IMR-90 (cell line): Measurements from ENCODE around the gene NAT14. TPM values are rescaled to one million over a fixed set of nuclear protein-coding genes. Genes with fewer than 3 reads are reported as not detected.

ENCODE experiments used
- ATAC-seq: fragments of 200-7000 bp; cut with Tn5 transposase; 2 replicates; pipeline ENCODE4 v1.9.1; 2020; ENCODE audit warnings: low read depth, mild to moderate bottlenecking, moderate library complexity
- BruUV-seq: library from RNA; stranded (reverse); fragments of 400-500 nt; replicated peaks from 2 replicates; lab custom pipeline; 2021; lab: Mats Ljungman, UMichigan
- CTCF ChIA-PET: fragments of 300-600 bp; formaldehyde crosslinking; extraction: SDS; loops from one replicate; lab custom pipeline; 2021; ENCODE audit warnings: antibody characterized with exemption; lab: Yijun Ruan, JAX
- POLR2A ChIA-PET: fragments of 300-600 bp; sonication (Branson Sonifier 250); formaldehyde crosslinking; loops from one replicate; lab custom pipeline; 2022; ENCODE audit warnings: antibody characterized with exemption; ENCODE audit not compliant: unreplicated experiment; lab: Charles Lee
- DNase-seq: peaks from one replicate; pipeline ENCODE4 v3.0.0; 2013
- H2AFZ ChIP-seq: replicated peaks from 2 replicates; pipeline ENCODE3; 2013; ENCODE audit warnings: low read length, mild to moderate bottlenecking; ENCODE audit not compliant: poor library complexity
- H2AK5ac ChIP-seq: 2 replicates; pipeline ENCODE4 v1.6.1; 2013; ENCODE audit warnings: low read depth, low read length, inconsistent platforms
- H2AK9ac ChIP-seq: replicated peaks from 2 replicates; pipeline ENCODE3; 2013; ENCODE audit warnings: mild to moderate bottlenecking, low read depth, low read length, moderate library complexity; ENCODE audit not compliant: poor library complexity
- H2BK120ac ChIP-seq: 2 replicates; pipeline ENCODE4 v1.6.1; 2013; ENCODE audit warnings: low read depth, low read length, inconsistent platforms
- H2BK15ac ChIP-seq: 3 replicates; pipeline ENCODE4 v1.6.1; 2013; ENCODE audit warnings: low read depth, low read length, inconsistent platforms
- H2BK20ac ChIP-seq: 2 replicates; pipeline ENCODE4 v1.6.1; 2013; ENCODE audit warnings: low read depth, mild to moderate bottlenecking, inconsistent platforms, low read length, moderate library complexity
- H2BK5ac ChIP-seq: 2 replicates; pipeline ENCODE4 v1.6.1; 2013; ENCODE audit warnings: mild to moderate bottlenecking, low read depth, low read length, inconsistent platforms; ENCODE audit not compliant: poor library complexity, severe bottlenecking
- H3K14ac ChIP-seq: replicated peaks from 2 replicates; pipeline ENCODE4 v1.6.1; 2013; ENCODE audit warnings: low read depth, low read length, inconsistent platforms
- H3K18ac ChIP-seq: 2 replicates; pipeline ENCODE4 v1.6.1; 2013; ENCODE audit warnings: low read depth, low read length, control low read depth
- H3K23ac ChIP-seq: 2 replicates; pipeline ENCODE4 v1.6.1; 2013; ENCODE audit warnings: low read depth, low read length, inconsistent platforms
- H3K27ac ChIP-seq: 2 replicates; pipeline ENCODE4 v1.5.1; 2013; ENCODE audit warnings: mild to moderate bottlenecking, control low read depth, low read length; ENCODE audit not compliant: insufficient read depth
- H3K27me3 ChIP-seq: 2 replicates; pipeline ENCODE4 v1.6.1; 2013; ENCODE audit warnings: low read length; ENCODE audit not compliant: control insufficient read depth, insufficient read depth
- H3K36me3 ChIP-seq: 2 replicates; pipeline ENCODE4 v1.6.1; 2013; ENCODE audit warnings: low read length, mixed read lengths; ENCODE audit not compliant: control insufficient read depth, insufficient read depth
- H3K4ac ChIP-seq: 2 replicates; pipeline ENCODE4 v1.6.1; 2013; ENCODE audit warnings: low read depth, low read length, inconsistent platforms
- H3K4me1 ChIP-seq: 2 replicates; pipeline ENCODE4 v1.6.1; 2013; ENCODE audit warnings: low read length, mixed read lengths; ENCODE audit not compliant: control insufficient read depth, insufficient read depth
- H3K4me2 ChIP-seq: 2 replicates; pipeline ENCODE4 v1.6.1; 2013; ENCODE audit warnings: low read depth, mild to moderate bottlenecking, control low read depth, low read length, moderate library complexity
- H3K4me3 ChIP-seq: 2 replicates; pipeline ENCODE4 v1.5.1; 2013; ENCODE audit warnings: low read depth, mild to moderate bottlenecking, control low read depth, low read length, moderate library complexity; ENCODE audit not compliant: insufficient read depth
- H3K56ac ChIP-seq: 2 replicates; pipeline ENCODE4 v1.6.1; 2013; ENCODE audit warnings: low read length, inconsistent platforms; ENCODE audit not compliant: insufficient read depth; ENCODE audit errors: extremely low read depth
- H3K79me1 ChIP-seq, 2 experiments: 2 replicates each; pipeline ENCODE4 v1.6.1; 2013; ENCODE audit warnings: low read length in 2 of 2, inconsistent platforms in 1 of 2, low read depth in 1 of 2
- H3K9ac ChIP-seq: 2 replicates; pipeline ENCODE4 v1.6.1; 2013; ENCODE audit warnings: low read depth, low read length, control low read depth
- H3K9me1 ChIP-seq: 2 replicates; pipeline ENCODE4 v1.6.1; 2013; ENCODE audit warnings: low read length, inconsistent platforms; ENCODE audit not compliant: insufficient read depth
- H3K9me3 ChIP-seq: 2 replicates; pipeline ENCODE4 v1.6.1; 2013; ENCODE audit warnings: low read length; ENCODE audit not compliant: control insufficient read depth, insufficient read depth
- H4K20me1 ChIP-seq: 2 replicates; pipeline ENCODE4 v1.6.1; 2013; ENCODE audit warnings: low read length, inconsistent platforms; ENCODE audit not compliant: insufficient read depth
- H4K5ac ChIP-seq: 2 replicates; pipeline ENCODE4 v1.6.1; 2013; ENCODE audit warnings: mild to moderate bottlenecking, low read depth, low read length, control low read depth
- H4K8ac ChIP-seq, 2 experiments: 2 replicates each; pipeline ENCODE4 v1.6.1; 2013; ENCODE audit warnings: low read depth in 2 of 2, low read length in 2 of 2, control low read depth in 1 of 2, inconsistent platforms in 1 of 2
- H4K91ac ChIP-seq: 2 replicates; pipeline ENCODE4 v1.6.1; 2013; ENCODE audit warnings: low read depth, low read length, inconsistent platforms; ENCODE audit not compliant: insufficient read depth
- BHLHE40 ChIP-seq: fragments of 150-350 bp; IDR thresholded peaks from 2 replicates; pipeline ENCODE4 v1.6.1; 2016; ENCODE audit warnings: mild to moderate bottlenecking, low read depth, low read length
- FOS ChIP-seq: fragments of 150-350 bp; IDR thresholded peaks from 2 replicates; pipeline ENCODE4 v1.6.1; 2016; ENCODE audit warnings: low read depth, low read length
- MAFK ChIP-seq: IDR thresholded peaks from 2 replicates; pipeline ENCODE4 v1.6.1; 2012; ENCODE audit warnings: low read depth, low read length, improper control_type of control experiment
- MAZ ChIP-seq: IDR thresholded peaks from 2 replicates; pipeline ENCODE4 v1.6.1; 2012; ENCODE audit warnings: low read depth, mild to moderate bottlenecking, low read length, improper control_type of control experiment, moderate library complexity, borderline replicate concordance
- MXI1 ChIP-seq: IDR thresholded peaks from 2 replicates; pipeline ENCODE4 v1.6.1; 2012; ENCODE audit warnings: low read depth, mild to moderate bottlenecking, low read length, moderate library complexity, borderline replicate concordance
- NFE2L2 ChIP-seq: fragments of 150-350 bp; IDR thresholded peaks from 2 replicates; pipeline ENCODE4 v1.6.1; 2016; ENCODE audit warnings: low read depth, mild to moderate bottlenecking, low read length
- RAD21 ChIP-seq: IDR thresholded peaks from 2 replicates; pipeline ENCODE4 v1.6.1; 2012; ENCODE audit warnings: low read length, improper control_type of control experiment
- RCOR1 ChIP-seq: IDR thresholded peaks from 2 replicates; pipeline ENCODE4 v1.6.1; 2012; ENCODE audit warnings: mild to moderate bottlenecking, low read length, improper control_type of control experiment; ENCODE audit not compliant: insufficient replicate concordance
- RFX5 ChIP-seq: IDR thresholded peaks from 2 replicates; pipeline ENCODE4 v1.8.0; 2012; ENCODE audit warnings: low read depth, mild to moderate bottlenecking, low read length, moderate library complexity
- SMC3 ChIP-seq: fragments of 150-350 bp; IDR thresholded peaks from 2 replicates; pipeline ENCODE4 v1.6.1; 2016; ENCODE audit warnings: low read depth, mild to moderate bottlenecking, antibody characterized with exemption, low read length, moderate library complexity
- WGBS, 2 experiments: methylation state at CpG; one replicate each; pipeline versions ENCODE4 v1.1.5 to v1.1.7; 2013; ENCODE audit warnings: missing lambda C conversion rate in 2 of 2; ENCODE audit not compliant: insufficient read length in 1 of 2; ENCODE audit errors: extremely low coverage in 2 of 2; 5-methylcytosine and 5-hydroxymethylcytosine counted together
- dilution Hi-C: fragments of 300-500 bp; cut with HindIII; formaldehyde crosslinking; loops from one replicate; pipeline ENCODE4 v1.14.3; 2018; ENCODE audit warnings: low sequenced_read_pairs; ENCODE audit not compliant: unreplicated experiment
- in situ Hi-C: fragments of 300-500 bp; cut with MboI; formaldehyde crosslinking; loops from 3 replicates; pipeline ENCODE4 v1.14.3; 2019; ENCODE audit warnings: low sequenced_read_pairs, inconsistent platforms, mixed read lengths
- intact Hi-C: fragments of 100-400 bp; cut with micrococcal nuclease; formaldehyde crosslinking; loops from 2 replicates; pipeline ENCODE4 v1.10.0; 2022
- polyA plus RNA-seq, 3 experiments: library from polyadenylated mRNA; depleted of rRNA; stranded (reverse); fragments of >200 nt; gene quantifications; 2 replicates each; pipeline ENCODE4 v1.2.3, GENCODE V29; 2012; ENCODE audit warnings: low replicate concordance in 1 of 3
- total RNA-seq: library from RNA; depleted of rRNA; stranded (reverse); fragments of >200 nt; gene quantifications from 2 replicates; pipeline ENCODE4 v1.2.3, GENCODE V29; 2012
- TF ChIP-seq, protein P1 (sequence below): conservative IDR thresholded peaks from 2 replicates; pipeline ENCODE4 v1.5.1; 2012; ENCODE audit warnings: mild to moderate bottlenecking, low read depth, low read length, improper control_type of control experiment
- TF ChIP-seq, protein P2 (sequence below): fragments of 150-350 bp; IDR thresholded peaks from 2 replicates; pipeline ENCODE4 v1.6.1; 2016; ENCODE audit warnings: low read depth, mild to moderate bottlenecking, low read length, moderate library complexity, borderline replicate concordance
- TF ChIP-seq, protein P3 (sequence below): fragments of 150-350 bp; IDR thresholded peaks from 2 replicates; pipeline ENCODE4 v1.6.1; 2017; ENCODE audit warnings: mild to moderate bottlenecking, antibody characterized with exemption, low read length, low read depth

NAT14 gene
- total and polyA plus RNA-seq, 2 of the 4 experiments (the other 2 are of a cell fraction) = 4.3 to 41.2 TPM

DNA sequence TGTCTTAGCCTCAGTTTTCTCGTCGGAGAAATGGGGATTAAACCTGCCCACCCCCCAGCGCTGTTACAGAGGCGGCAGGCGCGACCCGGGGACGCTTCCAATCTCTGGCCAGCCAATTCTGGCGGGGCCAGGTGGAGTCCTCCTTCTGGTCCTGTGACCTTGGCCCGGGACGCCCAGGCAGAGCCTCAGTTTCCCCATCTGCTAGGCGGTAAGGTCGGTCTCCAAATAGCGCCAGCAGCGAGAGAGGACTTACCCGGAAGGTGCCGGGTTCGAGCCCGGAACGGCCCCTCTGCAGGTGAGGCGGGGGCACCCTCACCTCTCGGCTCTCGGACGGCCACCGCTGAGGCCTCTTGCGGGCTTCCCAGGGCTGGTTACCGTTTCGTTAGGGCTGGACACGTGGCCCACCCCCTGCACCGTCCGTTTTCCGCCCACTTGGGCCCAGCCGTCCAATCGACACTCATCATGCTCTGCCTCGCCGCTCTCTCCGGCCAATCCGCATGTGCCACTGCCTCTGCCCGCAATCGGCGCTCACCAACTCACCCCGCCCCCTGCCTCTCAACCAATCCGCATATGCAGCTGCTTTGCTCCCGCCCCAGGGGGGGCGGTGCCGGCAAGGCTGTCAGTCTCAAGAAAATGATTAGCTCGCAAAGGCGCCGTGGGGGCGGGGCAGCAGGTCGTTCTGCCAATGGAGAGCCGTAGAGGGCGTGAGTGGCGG lies 23.6 kb upstream of the NAT14 start, which contains the start of gene ISOC2:
ISOC2 (minus strand) TSS at position 384 of the 715 bp plus-strand sequence. CDS start 5,156 bp downstream, outside the sequence.
- peak within 1 kb of the TSS; percentile 64; the same call in 1 of the 2 replicates for H3K56ac ChIP-seq
- no peaks in the 10 kb centered on the region for H3K9me3 ChIP-seq
- peak within 1 kb of the TSS; percentile 80 for H3K14ac ChIP-seq
- ChIA-PET CTCF (interaction anchor here (1.0 kb wide), 2 partner anchors 15 to 42 kb away, joined by 3 to 6 read pairs; partner anchors contain the start of gene ZNF628), POLR2A (no interaction called here)
- H3K36me3 ChIP-seq = no peaks in the 10 kb centered on the region
- H3K9ac ChIP-seq = peak within 1 kb of the TSS; percentile 62
- peak within 1 kb of the TSS; percentile 66 for H3K27ac ChIP-seq
- H3K9me1 ChIP-seq = 0 out of 2 replicates have a peak, but pooled peaks cover 4% of the 10 kb centered on the region
- H4K5ac ChIP-seq = peak within 1 kb of the TSS; percentile 80
- H3K18ac ChIP-seq = peak within 1 kb of the TSS; percentile 14
- H4K8ac ChIP-seq = peak within 1 kb of the TSS; percentile 96 to 98
- ATAC-seq (peak; percentile 95), DNase-seq (peak; percentile 100)
- peak within 1 kb of the TSS; percentile 94 for H2AFZ ChIP-seq
- no peak within 1 kb of the TSS for H2BK20ac ChIP-seq
- H3K27me3 ChIP-seq = no peaks in the 10 kb centered on the region
- H3K4me3 ChIP-seq = peak within 1 kb of the TSS; percentile 65
- peaks cover 3% of the 10 kb centered on the region; the same call in 1 of the 2 replicates for H3K4me1 ChIP-seq
- peaks cover 5 to 28% of the 10 kb centered on the region in 2 experiments; a peak in 3 of 4 replicates for H3K79me1 ChIP-seq
- peaks cover 10% of the 10 kb centered on the region; the same call in 1 of the 2 replicates for H4K20me1 ChIP-seq
- peak within 1 kb of the TSS; percentile 8; the same call in 1 of the 2 replicates for H2BK120ac ChIP-seq
- no peak within 1 kb of the TSS for H2BK15ac ChIP-seq
- peak within 1 kb of the TSS; percentile 91 for H3K4me2 ChIP-seq
- peak within 1 kb of the TSS; percentile 62 for H2AK5ac ChIP-seq
- peak within 1 kb of the TSS; percentile 44 for H2BK5ac ChIP-seq
- BruUV-seq = no TSS peak
- in situ Hi-C loops = no loop called here
- peak within 1 kb of the TSS; percentile 71 for H4K91ac ChIP-seq
- 1% methylated on average over 33 of the region's 54 CpGs; no CpG with 5 or more reads in 1 of the 2 experiments for WGBS, 2 experiments
- intact Hi-C loops = loop anchor here (2.0 kb wide), 1 partner anchor 145 kb away; no protein-coding TSS in a partner anchor
- peak within 1 kb of the TSS; percentile 46 for H3K23ac ChIP-seq
- peak within 1 kb of the TSS; percentile 84 for H3K4ac ChIP-seq
- peak within 1 kb of the TSS; percentile 99 for H2AK9ac ChIP-seq
- dilution Hi-C loops = no loop called here
- TF ChIP-seq RFX5 = 0 out of 2 replicates have a peak, but pooled peaks have one; percentile 23
- no peak for TF ChIP-seq BHLHE40
- peak; percentile 59 for TF ChIP-seq RCOR1
- no peak for TF ChIP-seq RAD21
- TF ChIP-seq FOS = peak; percentile 35; the same call in 1 of the 2 replicates
- no peak for TF ChIP-seq SMC3
- TF ChIP-seq, protein P1, sequence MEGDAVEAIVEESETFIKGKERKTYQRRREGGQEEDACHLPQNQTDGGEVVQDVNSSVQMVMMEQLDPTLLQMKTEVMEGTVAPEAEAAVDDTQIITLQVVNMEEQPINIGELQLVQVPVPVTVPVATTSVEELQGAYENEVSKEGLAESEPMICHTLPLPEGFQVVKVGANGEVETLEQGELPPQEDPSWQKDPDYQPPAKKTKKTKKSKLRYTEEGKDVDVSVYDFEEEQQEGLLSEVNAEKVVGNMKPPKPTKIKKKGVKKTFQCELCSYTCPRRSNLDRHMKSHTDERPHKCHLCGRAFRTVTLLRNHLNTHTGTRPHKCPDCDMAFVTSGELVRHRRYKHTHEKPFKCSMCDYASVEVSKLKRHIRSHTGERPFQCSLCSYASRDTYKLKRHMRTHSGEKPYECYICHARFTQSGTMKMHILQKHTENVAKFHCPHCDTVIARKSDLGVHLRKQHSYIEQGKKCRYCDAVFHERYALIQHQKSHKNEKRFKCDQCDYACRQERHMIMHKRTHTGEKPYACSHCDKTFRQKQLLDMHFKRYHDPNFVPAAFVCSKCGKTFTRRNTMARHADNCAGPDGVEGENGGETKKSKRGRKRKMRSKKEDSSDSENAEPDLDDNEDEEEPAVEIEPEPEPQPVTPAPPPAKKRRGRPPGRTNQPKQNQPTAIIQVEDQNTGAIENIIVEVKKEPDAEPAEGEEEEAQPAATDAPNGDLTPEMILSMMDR = no peak
- TF ChIP-seq MAZ = peak; percentile 88
- TF ChIP-seq, protein P2, sequence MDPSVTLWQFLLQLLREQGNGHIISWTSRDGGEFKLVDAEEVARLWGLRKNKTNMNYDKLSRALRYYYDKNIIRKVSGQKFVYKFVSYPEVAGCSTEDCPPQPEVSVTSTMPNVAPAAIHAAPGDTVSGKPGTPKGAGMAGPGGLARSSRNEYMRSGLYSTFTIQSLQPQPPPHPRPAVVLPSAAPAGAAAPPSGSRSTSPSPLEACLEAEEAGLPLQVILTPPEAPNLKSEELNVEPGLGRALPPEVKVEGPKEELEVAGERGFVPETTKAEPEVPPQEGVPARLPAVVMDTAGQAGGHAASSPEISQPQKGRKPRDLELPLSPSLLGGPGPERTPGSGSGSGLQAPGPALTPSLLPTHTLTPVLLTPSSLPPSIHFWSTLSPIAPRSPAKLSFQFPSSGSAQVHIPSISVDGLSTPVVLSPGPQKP = no peak
- peak; percentile 90 for TF ChIP-seq MXI1
- TF ChIP-seq MAFK = peak; percentile 49; the same call in 1 of the 2 replicates
- no peak for TF ChIP-seq NFE2L2
- TF ChIP-seq, protein P3, sequence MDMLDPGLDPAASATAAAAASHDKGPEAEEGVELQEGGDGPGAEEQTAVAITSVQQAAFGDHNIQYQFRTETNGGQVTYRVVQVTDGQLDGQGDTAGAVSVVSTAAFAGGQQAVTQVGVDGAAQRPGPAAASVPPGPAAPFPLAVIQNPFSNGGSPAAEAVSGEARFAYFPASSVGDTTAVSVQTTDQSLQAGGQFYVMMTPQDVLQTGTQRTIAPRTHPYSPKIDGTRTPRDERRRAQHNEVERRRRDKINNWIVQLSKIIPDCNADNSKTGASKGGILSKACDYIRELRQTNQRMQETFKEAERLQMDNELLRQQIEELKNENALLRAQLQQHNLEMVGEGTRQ = peak; percentile 97
